Measurements from ENCODE around the gene KLF3. TPM values are rescaled to one million over a fixed set of nuclear protein-coding genes. Genes with fewer than 3 reads are reported as not detected.
A peak's percentile ranks its signal among the peaks of the same experiment; 100 is the strongest.

The KLF3 gene
- total and polyA plus RNA-seq, 9 of the 15 experiments (the other 6 are each of a cell fraction or from before 2014, with no cell fraction given), result 9.9 to 47.2 (median 18.1) TPM

DNA sequence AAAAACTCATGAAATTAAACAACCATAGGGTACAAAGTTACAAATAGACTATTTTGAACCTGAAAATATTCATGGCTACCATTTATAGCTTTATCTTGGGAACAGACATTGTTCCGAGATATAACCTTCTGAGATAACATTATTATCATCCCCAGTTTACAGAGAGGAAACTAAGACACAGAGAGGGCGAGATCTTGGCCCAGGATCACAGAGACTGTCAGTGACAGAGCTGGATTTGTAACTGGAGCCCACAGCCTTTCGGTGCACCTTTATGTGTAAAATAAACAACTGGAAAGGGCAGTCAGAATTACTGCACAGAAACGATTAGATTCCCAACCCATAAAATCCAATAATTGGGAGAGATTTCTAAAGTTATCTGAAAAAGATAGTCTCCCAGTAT is 28.4 kb downstream of the KLF3 start:
- Histone ChIP-seq H3K9ac (ENCODE audit: insufficient read depth in 1 of 2, low read depth in 2 of 2, low read length in 2 of 2) (no peak overlapping the region), H3K4me1 (replicated peaks in 1 of 2; ENCODE audit: control insufficient read depth in 2 of 2, insufficient read depth in 2 of 2, low read length in 2 of 2) (no peaks in the 10 kb centered on the region), H3K79me2 (ENCODE audit: control insufficient read depth, insufficient read depth, low read length) (peaks cover 11% of the 10 kb centered on the region), H3K27ac (ENCODE audit: extremely low read depth, low read depth, low read length) (no peak overlapping the region), H3K36me3 (ENCODE audit: control insufficient read depth, insufficient read depth, low read length) (peaks cover 99% of the 10 kb centered on the region), H3K4me2 (ENCODE audit: insufficient read depth, low read length) (no peak overlapping the region), H3K9me1 (ENCODE audit: control insufficient read depth, insufficient read depth, low read length) (no peaks in the 10 kb centered on the region), H2AFZ (ENCODE audit: low read depth, low read length) (no peak overlapping the region), H3K9me3 (replicated peaks; ENCODE audit: control insufficient read depth, insufficient read depth, low read depth, low read length) (no peaks in the 10 kb centered on the region), H4K20me1 (replicated peaks; ENCODE audit: control insufficient read depth, insufficient read depth, low read length) (no peaks in the 10 kb centered on the region), H3K27me3 (ENCODE audit: control insufficient read depth in 2 of 2, insufficient read depth in 2 of 2, low read length in 2 of 2) (no peaks in the 10 kb centered on the region), H3K4me3 (no peak overlapping the region)
- ATAC-seq (peak; percentile 50), DNase-seq (ENCODE audit: extremely low read depth in 1 of 4, low spot score in 3 of 4) (no peak), FAIRE-seq (no peak)
- 87% methylated on average over 4 of the region's 4 CpGs for WGBS (ENCODE audit: insufficient coverage, low coverage, missing lambda C conversion rate)
- TF ChIP-seq OTX1 (CRISPR knock-in tag; IDR thresholded peaks at IDR 0.05), result no peak
- TF ChIP-seq KLF6 (CRISPR knock-in tag; IDR thresholded peaks at IDR 0.05; ENCODE audit: borderline replicate concordance), result no peak
- TF ChIP-seq POLR2AphosphoS2 (IDR thresholded peaks at IDR 0.05; ENCODE audit: low read length), result 0 out of 2 replicates have a peak, but pooled peaks have one; percentile 31
- TF ChIP-seq NFIX (CRISPR knock-in tag; IDR thresholded peaks at IDR 0.05; ENCODE audit: low read depth), result no peak
- peak; percentile 33; the same call in 1 of the 2 replicates for TF ChIP-seq POLR2A (conservative IDR thresholded peaks at IDR 0.05)
- TF ChIP-seq PML (IDR thresholded peaks at IDR 0.05; ENCODE audit: low read length), result 0 out of 2 replicates have a peak, but pooled peaks have one; percentile 21
- peak; percentile 39 for TF ChIP-seq POLR2B (IDR thresholded peaks at IDR 0.05; ENCODE audit: low read depth, partially characterized antibody)
- peak; percentile 35; the same call in 1 of the 2 replicates for TF ChIP-seq POLR2AphosphoS5 (IDR thresholded peaks at IDR 0.05; ENCODE audit: control insufficient read depth, insufficient read depth, low read depth, low read length)
- intact Hi-C loops (cut with micrococcal nuclease) (no loop called here), in situ Hi-C loops (cut with MboI) (no loop called here)
- POLR2A ChIA-PET, result interaction anchor here (1.0 to 1.5 kb wide), 5 partner anchors 10 to 518 kb away, joined by 3 to 7 read pairs (median 3); no protein-coding TSS in a partner anchor
- CTCF ChIA-PET (ENCODE audit: low intra/inter-chr PET ratio), result no interaction called here
- BruUV-seq (replicated peaks), result TSS peak; percentile 4

All from K562 (cell line).